GM18507 (cell line): ENCODE data around the gene SLK.

Experiments used
- DNase-seq: peaks from one replicate; pipeline ENCODE4 v3.0.0; 2011; ENCODE audit warnings: low read depth; ENCODE audit not compliant: insufficient read length; ENCODE audit errors: extremely low spot score
- FAIRE-seq: peaks from 2 replicates; lab custom pipeline; 2011; peaks lifted over from hg19 to GRCh38; lab: Jason Lieb, UNC

SLK gene

GRCh38 chr10:104041891-104042535 is 75.1 kb downstream of the SLK start:
- no peak for DNase-seq
- no peak for FAIRE-seq

- FAIRE-seq (no peak), DNase-seq (no peak)
Measured at GRCh38 chr10:104043185-104043830, 76.4 kb downstream of the SLK start.

GRCh38 chr10:104043854-104044253 is 76.9 kb downstream of the SLK start:
- no peak for FAIRE-seq
- DNase-seq: no peak

- DNase-seq (no peak), FAIRE-seq (no peak)
Measured at GRCh38 chr10:104045151-104046089, 78.5 kb downstream of the SLK start.

- no peak for DNase-seq
- no peak for FAIRE-seq
Measured at GRCh38 chr10:104046651-104047050, 79.7 kb downstream of the SLK start.

GRCh38 chr10:104049504-104050250 is 82.7 kb downstream of the SLK start:
- DNase-seq (no peak), FAIRE-seq (no peak)

- no peak for DNase-seq
Measured at GRCh38 chr10:104052431-104052830, 85.5 kb downstream of the SLK start.

GRCh38 chr10:104053201-104053600 is 86.3 kb downstream of the SLK start:
- DNase-seq (no peak), FAIRE-seq (no peak)

More at GRCh38 chr10:104052431-104052830, 85.5 kb downstream of the SLK start:
- no peak for FAIRE-seq

GRCh38 chr10:104054430-104054829 is 87.5 kb downstream of the SLK start:
- no peak for DNase-seq

GRCh38 chr10:104056619-104057273 is 89.8 kb downstream of the SLK start:
- FAIRE-seq (no peak), DNase-seq (no peak)

More at GRCh38 chr10:104054430-104054829, 87.5 kb downstream of the SLK start:
- FAIRE-seq: no peak

- FAIRE-seq (no peak), DNase-seq (no peak)
Measured at GRCh38 chr10:104057717-104058116, 90.8 kb downstream of the SLK start.

GRCh38 chr10:104059364-104059763 is 92.4 kb downstream of the SLK start:
- DNase-seq (no peak), FAIRE-seq (no peak)

GRCh38 chr10:104061196-104061595 is 94.3 kb downstream of the SLK start:
- no peak for DNase-seq

GRCh38 chr10:104065748-104066147 is 98.8 kb downstream of the SLK start:
- DNase-seq (no peak), FAIRE-seq (no peak)

More at GRCh38 chr10:104061196-104061595, 94.3 kb downstream of the SLK start:
- no peak for FAIRE-seq

- DNase-seq: no peak
- no peak for FAIRE-seq
Measured at GRCh38 chr10:104066945-104067344, 100.0 kb downstream of the SLK start.

GRCh38 chr10:104067525-104067924 is 100.6 kb downstream of the SLK start:
- DNase-seq (no peak), FAIRE-seq (no peak)

GRCh38 chr10:104069613-104070012 is 102.7 kb downstream of the SLK start:
- DNase-seq: no peak
- FAIRE-seq: no peak

GRCh38 chr10:104072786-104073185 is 105.8 kb downstream of the SLK start:
- FAIRE-seq: no peak
- no peak for DNase-seq

- FAIRE-seq (no peak), DNase-seq (no peak)
Measured at GRCh38 chr10:104074505-104074904, 107.6 kb downstream of the SLK start.
